GM19099 (cell line): Measurements from ENCODE around the gene CAMK2G.

Experiments used
- POLR2A ChIP-seq: IDR thresholded peaks from 3 replicates; pipeline ENCODE4 v1.6.1; 2011; ENCODE audit warnings: low read depth; ENCODE audit not compliant: insufficient read length; ENCODE audit errors: extremely low read depth

Gene CAMK2G

GRCh38 chr10:73874267-73875138 is at the start of gene CAMK2G:
Gene CAMK2G, minus strand, starts transcription at chr10:73874555. Its CDS starts 94 bp downstream, at chr10:73874461.
- TF ChIP-seq POLR2A: peak; percentile 63

GRCh38 chr10:73922864-73923133 is 48.4 kb upstream of the CAMK2G start:
- no peak for TF ChIP-seq POLR2A

- no peak for TF ChIP-seq POLR2A
Observed at GRCh38 chr10:73922007-73922863, 47.9 kb upstream of the CAMK2G start.

DNA sequence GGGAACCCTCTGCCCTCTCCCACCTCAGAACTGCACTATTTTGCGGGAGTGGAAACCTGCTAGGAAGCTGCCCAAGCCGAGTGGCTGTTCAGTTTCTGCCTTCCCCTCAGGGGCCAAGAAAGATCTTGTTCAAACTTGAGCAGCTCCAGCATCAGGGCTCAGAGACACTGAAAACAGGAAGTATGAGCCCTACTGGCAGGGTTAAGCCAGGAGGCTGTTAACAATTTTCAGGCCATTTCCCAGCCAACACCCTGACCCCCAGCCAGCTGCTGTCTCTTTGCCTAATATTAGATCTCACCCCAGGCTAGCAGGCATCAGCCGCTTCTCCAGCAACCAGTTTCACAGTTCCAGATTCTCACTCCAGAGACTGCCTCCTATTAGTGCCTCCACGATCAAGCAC is 45.7 kb upstream of the CAMK2G start:
- no peak for TF ChIP-seq POLR2A

DNA sequence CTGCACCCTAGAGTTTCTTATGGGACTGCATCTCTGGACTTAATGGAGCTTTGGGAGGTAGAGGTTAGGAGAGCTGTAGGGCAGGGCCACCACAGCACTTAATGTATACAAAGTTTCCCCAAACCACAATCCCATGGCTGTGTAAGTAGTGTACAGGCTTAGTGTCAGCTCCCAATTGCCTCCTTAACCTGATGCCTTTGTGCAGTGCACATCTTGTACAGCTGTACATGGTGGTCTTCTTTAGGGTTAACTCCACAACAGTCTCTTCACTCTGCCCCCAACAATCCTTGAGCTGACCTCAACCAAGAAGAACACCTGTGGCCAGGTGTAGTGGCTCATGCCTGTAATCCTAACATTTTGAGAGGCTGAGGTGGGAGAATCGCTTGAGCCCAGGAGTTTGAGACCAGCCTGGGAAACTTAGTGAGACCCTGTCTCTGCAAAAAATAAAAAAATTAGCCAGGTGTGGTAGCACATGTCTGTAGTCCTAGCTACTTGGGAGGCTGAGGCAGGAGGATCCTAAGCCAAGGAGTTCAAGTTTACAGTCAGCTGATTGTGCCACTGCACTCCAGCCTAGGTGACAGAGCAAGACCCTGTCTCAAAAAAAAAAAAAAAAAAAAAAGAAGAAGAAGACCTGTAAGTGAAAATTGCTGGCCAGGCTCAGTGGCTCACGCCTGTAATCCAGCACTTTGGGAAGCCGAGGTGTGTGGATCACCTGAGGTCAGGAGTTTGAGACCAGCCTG is 43.4 kb upstream of the CAMK2G start:
- TF ChIP-seq POLR2A: no peak

DNA sequence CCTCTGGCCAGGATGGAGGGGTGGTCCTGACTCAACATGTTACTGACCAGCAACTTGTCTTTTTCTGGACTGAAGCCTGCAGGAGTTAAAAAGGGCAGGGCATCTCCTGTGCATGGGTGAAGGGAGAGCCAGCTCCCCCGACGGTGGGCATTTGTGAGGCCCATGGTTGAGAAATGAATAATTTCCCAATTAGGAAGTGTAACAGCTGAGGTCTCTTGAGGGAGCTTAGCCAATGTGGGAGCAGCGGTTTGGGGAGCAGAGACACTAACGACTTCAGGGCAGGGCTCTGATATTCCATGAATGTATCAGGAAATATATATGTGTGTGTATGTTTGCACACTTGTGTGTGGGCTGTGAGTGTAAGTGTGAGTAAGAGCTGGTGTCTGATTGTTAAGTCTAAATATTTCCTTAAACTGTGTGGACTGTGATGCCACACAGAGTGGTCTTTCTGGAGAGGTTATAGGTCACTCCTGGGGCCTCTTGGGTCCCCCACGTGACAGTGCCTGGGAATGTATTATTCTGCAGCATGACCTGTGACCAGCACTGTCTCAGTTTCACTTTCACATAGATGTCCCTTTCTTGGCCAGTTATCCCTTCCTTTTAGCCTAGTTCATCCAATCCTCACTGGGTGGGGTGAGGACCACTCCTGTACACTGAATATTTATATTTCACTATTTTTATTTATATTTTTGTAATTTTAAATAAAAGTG is 42.6 kb upstream of the CAMK2G start:
- no peak for TF ChIP-seq POLR2A

DNA sequence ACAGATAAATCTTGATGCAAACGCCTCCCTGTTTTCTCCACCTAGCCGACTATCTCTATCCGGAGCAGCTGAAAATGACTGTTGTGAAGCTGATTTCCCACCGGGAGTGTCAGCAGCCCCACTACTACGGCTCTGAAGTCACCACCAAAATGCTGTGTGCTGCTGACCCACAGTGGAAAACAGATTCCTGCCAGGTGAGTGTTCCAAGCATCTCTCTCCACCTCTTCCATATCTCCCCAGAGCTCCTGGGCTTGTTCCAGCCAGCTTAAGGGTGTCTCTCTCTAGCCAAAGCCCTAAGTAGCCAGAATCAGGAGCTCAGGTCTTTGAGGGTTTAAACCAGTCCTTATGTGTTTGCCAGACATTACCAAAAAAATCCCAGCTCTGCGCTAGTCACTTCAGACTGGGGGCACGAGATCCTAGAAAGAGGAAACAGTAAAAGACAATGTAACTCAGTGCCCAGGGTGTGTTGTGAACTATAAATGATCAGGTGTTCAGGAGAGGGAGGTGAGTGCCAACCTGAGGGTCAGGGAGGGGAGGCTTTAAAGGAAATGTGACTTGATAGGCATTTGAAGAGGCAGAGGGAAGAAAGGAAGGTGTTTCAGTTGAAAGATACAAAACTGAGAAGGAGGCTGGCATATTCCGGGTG is 41.0 kb upstream of the CAMK2G start:
- TF ChIP-seq POLR2A: no peak

DNA sequence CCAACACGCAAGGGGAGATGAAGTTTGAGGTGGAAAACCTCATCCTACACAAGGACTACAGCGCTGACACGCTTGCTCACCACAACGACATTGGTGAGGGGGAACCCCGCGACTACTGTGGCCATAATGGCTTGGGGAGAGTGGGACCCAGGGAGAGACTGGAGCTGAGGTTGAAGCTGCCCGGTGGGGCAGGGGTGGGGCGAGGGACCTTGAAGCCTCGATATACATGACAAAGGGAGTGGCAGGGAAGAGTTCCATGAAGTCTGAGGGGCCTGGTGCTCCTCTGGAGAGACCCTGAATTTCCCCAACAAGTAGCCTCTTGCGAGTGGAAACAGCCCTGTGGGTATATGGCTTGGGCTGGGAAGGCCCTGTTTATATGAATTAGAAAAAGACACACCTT is 39.7 kb upstream of the CAMK2G start:
- TF ChIP-seq POLR2A: no peak

DNA sequence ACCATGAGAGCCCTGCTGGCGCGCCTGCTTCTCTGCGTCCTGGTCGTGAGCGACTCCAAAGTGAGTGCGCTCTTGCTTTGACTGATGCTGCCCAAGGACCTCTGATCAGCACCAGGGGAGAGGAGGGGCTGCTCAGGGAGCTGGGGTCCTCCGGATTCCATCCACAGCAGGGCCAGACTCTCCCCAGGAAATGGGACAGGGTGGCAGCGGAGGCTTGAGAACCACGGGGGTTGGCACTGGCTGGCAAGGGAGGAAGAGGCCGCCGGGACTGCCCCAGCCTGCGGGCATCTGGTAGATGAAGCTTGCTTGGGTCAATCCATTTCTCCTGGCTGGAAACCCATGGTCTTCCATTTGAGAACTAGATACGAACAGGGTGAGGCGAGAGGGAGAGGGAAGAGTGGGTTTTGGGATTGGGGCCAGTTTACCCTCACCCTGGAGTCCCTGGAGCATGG is 37.2 kb upstream of the CAMK2G start:
- no peak for TF ChIP-seq POLR2A

DNA sequence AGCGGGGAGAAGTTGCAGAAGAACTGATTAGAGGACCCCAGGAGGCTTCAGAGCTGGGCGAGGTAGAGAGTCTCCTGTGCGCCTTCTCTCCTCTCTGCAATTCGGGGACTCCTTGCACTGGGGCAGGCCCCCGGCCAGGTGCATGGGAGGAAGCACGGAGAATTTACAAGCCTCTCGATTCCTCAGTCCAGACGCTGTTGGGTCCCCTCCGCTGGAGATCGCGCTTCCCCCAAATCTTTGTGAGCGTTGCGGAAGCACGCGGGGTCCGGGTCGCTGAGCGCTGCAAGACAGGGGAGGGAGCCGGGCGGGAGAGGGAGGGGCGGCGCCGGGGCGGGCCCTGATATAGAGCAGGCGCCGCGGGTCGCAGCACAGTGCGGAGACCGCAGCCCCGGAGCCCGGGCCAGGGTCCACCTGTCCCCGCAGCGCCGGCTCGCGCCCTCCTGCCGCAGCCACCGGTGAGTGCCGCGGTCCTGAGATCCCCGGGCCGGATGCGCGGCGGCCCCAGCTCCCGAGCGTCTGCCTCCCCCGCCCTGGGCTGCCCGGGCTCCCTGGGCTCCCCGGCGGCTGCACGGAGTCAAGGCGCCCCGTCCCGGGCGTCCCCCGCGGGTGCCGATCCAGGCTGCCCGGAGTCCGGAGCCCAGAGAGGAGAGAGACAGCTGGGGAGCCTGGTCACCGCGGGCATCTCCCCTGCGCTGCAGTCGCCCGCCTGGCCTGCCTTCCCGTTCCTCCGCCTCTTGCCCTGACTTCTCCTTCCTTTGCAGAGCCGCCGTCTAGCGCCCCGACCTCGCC is 36.6 kb upstream of the CAMK2G start, which contains the start of gene PLAU:
Gene PLAU (plus strand): TSS at position 369 of the 789 bp plus-strand sequence. CDS start 424 bp downstream, outside the sequence.
- peak; percentile 35 for TF ChIP-seq POLR2A

GRCh38 chr10:73910401-73910763 is 36.0 kb upstream of the CAMK2G start:
- TF ChIP-seq POLR2A: no peak

- TF ChIP-seq POLR2A: no peak
Observed at GRCh38 chr10:73909540-73910115, 35.3 kb upstream of the CAMK2G start.

DNA sequence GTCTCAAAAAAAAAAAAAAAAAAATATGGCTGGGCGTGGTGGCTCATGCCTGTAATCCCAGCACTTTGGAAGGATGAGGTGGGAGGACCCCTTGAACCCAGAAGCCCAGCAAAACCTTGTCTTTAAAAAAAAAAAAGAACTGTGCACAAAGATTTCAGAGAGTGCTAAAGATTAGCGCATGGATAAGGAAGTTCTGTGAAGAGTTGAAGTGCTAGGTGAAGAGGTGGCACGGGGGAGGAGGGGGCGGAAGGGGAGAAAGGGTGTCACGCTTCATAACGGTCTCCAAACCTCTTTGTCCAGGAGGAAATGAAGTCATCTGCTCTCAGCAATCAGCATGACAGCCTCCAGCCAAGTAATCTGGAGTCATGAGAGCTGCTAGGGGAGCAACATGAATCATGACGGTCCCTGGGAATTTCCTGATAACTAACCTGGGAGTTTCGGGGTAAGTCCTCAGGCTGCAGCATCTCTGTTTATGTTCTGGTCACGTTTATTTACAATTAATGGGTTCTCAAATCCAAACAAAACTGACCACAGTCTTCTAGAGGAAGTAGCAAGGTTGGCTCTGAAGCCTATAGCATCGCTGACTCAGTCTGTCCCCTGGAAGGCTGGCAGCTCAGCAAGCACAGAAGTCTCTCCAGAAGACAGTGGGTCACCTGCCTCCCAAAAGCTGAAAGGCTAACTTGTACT is 34.6 kb upstream of the CAMK2G start:
- TF ChIP-seq POLR2A: no peak
